Activated CD8-positive, alpha-beta memory T cell treated with anti-CD3 and anti-CD28 coated beads for 4 hours (primary cell): ENCODE measurements around the gene HCRTR1.

Source experiments
- DNase-seq, 2 donors: peaks; one replicate each; pipeline ENCODE4 v3.0.0-alpha.2; 2020; ENCODE audit warnings: low read depth in 2 of 2

HCRTR1 gene

GRCh38 chr1:31626223-31627207 lies 9.0 kb downstream of the HCRTR1 start:
- no peak for DNase-seq

GRCh38 chr1:31627301-31627929 lies 9.9 kb downstream of the HCRTR1 start:
- no peak for DNase-seq

DNA sequence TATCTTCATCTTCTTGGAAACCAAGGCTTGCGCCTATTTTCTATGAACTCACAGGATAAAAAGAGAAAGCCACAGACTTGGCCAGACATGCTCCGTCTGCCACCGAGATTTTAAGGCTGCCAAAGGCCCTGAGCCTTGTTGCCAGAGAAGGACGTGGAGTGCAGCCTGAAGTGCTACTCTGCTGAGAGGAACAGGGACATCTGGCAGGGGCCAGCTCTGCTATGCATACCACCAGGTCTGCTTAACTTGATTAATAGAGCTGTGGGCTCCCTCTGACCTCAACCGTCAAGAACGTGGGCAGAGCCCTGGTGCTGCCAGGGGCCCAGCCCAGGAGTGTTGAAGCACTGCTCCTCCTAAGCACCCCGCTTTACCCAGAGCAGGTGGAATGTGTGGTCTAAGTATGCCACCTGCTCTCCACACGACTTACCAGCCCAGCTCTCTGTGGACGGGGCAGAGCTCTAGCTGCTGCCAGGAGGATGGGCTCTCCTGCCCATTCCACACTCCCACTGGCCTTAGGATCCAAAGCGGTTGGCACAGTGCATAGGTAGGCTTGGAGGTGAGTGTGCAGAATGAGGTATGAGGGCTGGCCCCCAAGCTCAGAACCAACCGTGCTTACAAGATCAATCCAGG lies 10.6 kb downstream of the HCRTR1 start:
- DNase-seq = no peak

GRCh38 chr1:31628931-31629556 lies 11.6 kb downstream of the HCRTR1 start:
- DNase-seq = no peak

GRCh38 chr1:31632649-31633048 lies 15.2 kb downstream of the HCRTR1 start:
- no peak for DNase-seq

GRCh38 chr1:31633117-31633516 lies 15.6 kb downstream of the HCRTR1 start:
- DNase-seq = no peak

- no peak for DNase-seq
Measured at GRCh38 chr1:31637915-31638673, 20.6 kb downstream of the HCRTR1 start.

GRCh38 chr1:31639543-31639942 lies 22.1 kb downstream of the HCRTR1 start:
- DNase-seq = no peak

DNA sequence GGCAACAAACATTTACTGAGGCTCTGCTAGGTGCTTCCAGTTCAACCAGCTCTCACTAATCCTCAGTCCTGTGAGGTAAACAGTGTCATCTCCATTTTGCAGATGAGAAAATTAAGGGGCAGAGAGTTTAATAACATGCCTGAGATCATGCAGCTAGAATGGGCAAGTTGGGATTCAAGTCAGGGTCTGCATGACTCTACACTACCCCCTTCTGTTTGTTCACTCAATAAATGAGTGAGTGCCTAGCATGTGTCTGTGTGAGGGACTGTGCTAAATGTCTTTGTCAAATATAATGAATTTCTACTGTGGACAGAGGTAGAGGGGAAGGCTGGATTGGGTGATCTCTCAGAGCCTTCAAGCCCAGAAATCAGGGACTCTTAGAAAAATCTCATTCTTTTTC lies 22.7 kb downstream of the HCRTR1 start:
- no peak for DNase-seq

DNA sequence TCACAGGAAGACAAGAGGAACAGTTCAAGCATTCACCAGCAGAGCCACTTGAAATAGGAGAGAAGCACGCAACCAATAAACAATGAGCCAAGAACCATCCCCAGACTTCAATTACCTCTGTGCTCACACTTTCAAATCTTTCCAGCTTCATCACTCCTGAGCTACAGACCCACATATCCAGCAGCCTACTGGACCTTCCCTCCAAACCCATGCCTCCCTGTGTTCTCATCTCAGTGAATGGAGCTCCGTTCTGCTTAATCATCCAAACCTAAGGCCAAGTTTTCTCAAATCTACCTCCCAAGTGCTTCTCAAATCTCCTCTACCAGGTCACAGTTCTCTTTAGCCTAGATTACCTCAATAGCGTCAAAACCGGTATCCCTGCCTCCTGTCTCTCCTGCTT lies 23.5 kb downstream of the HCRTR1 start:
- DNase-seq = no peak

GRCh38 chr1:31642366-31642765 lies 24.9 kb downstream of the HCRTR1 start:
- DNase-seq = no peak

GRCh38 chr1:31642897-31643296 lies 25.4 kb downstream of the HCRTR1 start:
- DNase-seq = no peak

DNA sequence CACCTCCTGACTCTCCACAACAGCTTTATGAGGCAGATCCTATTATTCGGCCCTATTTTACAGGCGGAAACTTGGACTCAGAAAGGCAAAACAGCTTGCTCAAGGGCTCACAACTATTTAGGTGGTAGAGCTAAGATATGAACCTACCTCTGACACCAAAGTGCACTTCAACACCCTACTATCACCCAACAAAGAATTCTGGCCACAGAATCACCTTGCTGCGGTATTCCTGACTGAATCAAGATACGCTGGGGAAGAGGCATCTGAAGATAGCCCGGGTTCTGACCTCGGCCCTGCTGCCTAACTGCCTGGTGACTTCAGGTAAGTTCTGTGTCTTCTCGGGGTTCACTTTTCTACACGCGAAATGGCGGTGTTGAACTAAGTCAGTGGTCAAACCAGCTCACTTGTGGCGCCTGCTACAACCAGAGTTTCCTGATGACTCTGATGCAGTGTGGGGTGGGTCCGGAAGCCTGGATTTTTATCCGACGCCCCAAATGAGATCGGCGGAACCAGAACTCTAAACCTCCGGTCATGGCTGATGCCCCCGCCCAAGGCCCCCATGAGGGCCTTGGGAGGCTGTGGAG lies 26.6 kb downstream of the HCRTR1 start:
- no peak for DNase-seq

- peak; percentile 98 for DNase-seq
Measured at GRCh38 chr1:31644560-31645273, 27.2 kb downstream of the HCRTR1 start, which contains the start of gene PEF1. Gene PEF1 (minus strand): TSS chr1:31644876. CDS start chr1:31644864, 12 bp downstream.

- DNase-seq = no peak
Measured at GRCh38 chr1:31645274-31645568, 27.7 kb downstream of the HCRTR1 start.

DNA sequence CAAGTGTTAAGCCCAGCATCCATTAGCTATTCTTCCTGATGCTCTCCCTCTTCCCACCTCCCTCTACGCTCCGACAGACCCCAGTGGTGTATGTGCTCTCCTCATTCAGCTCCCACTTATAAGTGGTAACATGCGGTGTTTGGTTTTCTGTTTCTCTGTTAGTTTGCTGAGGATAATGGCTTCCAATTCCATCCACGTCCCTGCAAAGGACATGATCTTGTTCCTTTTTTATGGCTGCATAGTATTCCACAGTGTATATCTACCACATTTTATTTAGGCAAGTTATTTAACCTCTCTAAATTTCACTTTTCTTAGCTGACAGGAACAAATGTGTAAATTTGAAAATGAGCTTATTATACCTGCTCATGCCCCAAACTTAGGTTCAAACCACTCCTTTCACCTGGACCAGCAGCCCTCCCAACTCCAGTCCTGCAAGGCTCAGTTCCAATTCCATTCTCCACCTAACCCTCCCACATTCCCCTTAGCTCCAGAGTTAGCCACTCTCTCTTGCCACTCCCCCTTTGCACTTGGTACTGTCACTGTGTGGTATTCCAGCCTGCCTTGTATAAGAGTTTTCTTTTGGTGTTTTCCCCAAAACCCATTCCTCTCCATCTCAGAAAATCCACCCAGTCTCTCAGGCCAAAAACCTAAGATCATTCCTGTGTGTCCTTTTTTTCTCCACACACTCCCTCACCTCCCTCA lies 28.9 kb downstream of the HCRTR1 start:
- no peak for DNase-seq

- DNase-seq = no peak
Measured at GRCh38 chr1:31647106-31647505, 29.6 kb downstream of the HCRTR1 start.

- no peak for DNase-seq
Measured at GRCh38 chr1:31648190-31648589, 30.7 kb downstream of the HCRTR1 start.

- no peak for DNase-seq
Measured at GRCh38 chr1:31648641-31649357, 31.3 kb downstream of the HCRTR1 start.
